HG02840 (cell line): Measurements from ENCODE around the gene TMEM215.

Experiments used
- ATAC-seq: cut with Tn5 transposase; IDR thresholded peaks from one replicate; pipeline ENCODE4 v1.9.1; 2021; ENCODE audit warnings: mild to moderate bottlenecking, moderate library complexity, moderate number of reproducible peaks; ENCODE audit not compliant: unreplicated experiment, low FRiP score

TMEM215 gene

GRCh38 chr9:32832346-32832745 lies 49.0 kb downstream of the TMEM215 start:
- ATAC-seq: no peak
